Tibial artery (tissue), 4 donors: Measurements from ENCODE around the gene CDKN1A.

Source experiments
- DNase-seq, 2 donors: peaks; one replicate each; pipeline ENCODE4 v3.0.0-alpha.2; 2019
- H3K27ac ChIP-seq, 2 donors: fragments of 200-600 bp; sonication (generic) in 1 of 2; 1 replicate in 1 of 2; 2 replicates in 1 of 2; pipeline ENCODE4 v1.5.1; 2018 to 2019; ENCODE audit warnings: mild to moderate bottlenecking in 1 of 2
- H3K27me3 ChIP-seq, 2 donors: fragments of 200-600 bp; sonication (generic) in 1 of 2; one replicate each; pipeline versions ENCODE4 v1.5.1 to v1.6.0; 2016 to 2019
- H3K36me3 ChIP-seq, 3 donors: fragments of 200-600 bp; sonication (generic) in 2 of 3; one replicate each; pipeline ENCODE4 v1.5.1; 2016 to 2019; ENCODE audit warnings: mild to moderate bottlenecking in 2 of 3
- H3K4me1 ChIP-seq, 4 donors: fragments of 200-600 bp; sonication (generic) in 2 of 4; 1 replicate in 3 of 4; 2 replicates in 1 of 4; pipeline ENCODE4 v1.5.1; 2016 to 2019
- H3K4me3 ChIP-seq, 2 donors: fragments of 200-600 bp; sonication (generic) in 1 of 2; 1 replicate in 1 of 2; 2 replicates in 1 of 2; pipeline ENCODE4 v1.5.1; 2018 to 2019; ENCODE audit warnings: mild to moderate bottlenecking in 2 of 2
- H3K9me3 ChIP-seq, 3 donors: fragments of 200-600 bp; sonication (generic) in 1 of 3; one replicate each; pipeline ENCODE4 v1.5.1; 2016 to 2019
- CTCF ChIP-seq, 2 experiments: fragments of 200-600 bp in 1 of 2; fragments of 450-650 bp in 1 of 2; IDR thresholded peaks; one replicate each; pipeline ENCODE4 v1.5.1; 2017 to 2019; ENCODE audit warnings: antibody characterized with exemption in 2 of 2, mild to moderate bottlenecking in 1 of 2, moderate library complexity in 1 of 2
- intact Hi-C: fragments of 100-400 bp; cut with DNase I; formaldehyde crosslinking; loops from one replicate; pipeline ENCODE4 v1.15.0; 2023; ENCODE audit warnings: low total_unique reads

Gene CDKN1A

GRCh38 chr6:36678488-36679042 is at the start of gene CDKN1A:
TSS of gene CDKN1A (plus strand) at chr6:36678714. CDS start at chr6:36684102, 5,388 bp downstream.
- Histone ChIP-seq H3K27ac (peak within 1 kb of the TSS; percentile 99 to 100), H3K4me3 (peak within 1 kb of the TSS; percentile 95 to 99), H3K27me3 (no peaks in the 10 kb centered on the region), H3K36me3 (peaks cover 5 to 20% (median 17%) of the 10 kb centered on the region in 3 donors), H3K4me1 (peaks cover 0 to 55% (median 41%) of the 10 kb centered on the region in 4 donors), H3K9me3 (no peaks in the 10 kb centered on the region)
- DNase-seq: peak; percentile 93 to 98
- intact Hi-C loops: loop anchor here (2.0 kb wide), 1 partner anchor 50 kb away; no protein-coding TSS in a partner anchor
- TF ChIP-seq CTCF (IDR thresholded peaks at IDR 0.05): peak in 1 of 2 experiments; percentile 31

- no peak for TF ChIP-seq CTCF (IDR thresholded peaks at IDR 0.05)
- H3K4me1 ChIP-seq: peaks cover 0 to 52% (median 35%) of the 10 kb centered on the region in 4 donors
- H3K4me3 ChIP-seq: no peak overlapping the region
- DNase-seq: no peak
- peak overlapping the region; percentile 57 to 79 for H3K27ac ChIP-seq
- no peaks in the 10 kb centered on the region for H3K9me3 ChIP-seq
- intact Hi-C loops: loop anchor here (2.0 to 10.0 kb wide), 2 partner anchors 49 to 215 kb away; partner anchors contain the start of gene CDKN1A
- no peaks in the 10 kb centered on the region for H3K27me3 ChIP-seq
- H3K36me3 ChIP-seq: no peaks in the 10 kb centered on the region
These were observed 48.7 kb upstream of the CDKN1A start for GRCh38 chr6:36629784-36630183.

- Histone ChIP-seq H3K36me3 (no peaks in the 10 kb centered on the region), H3K4me3 (no peak overlapping the region), H3K4me1 (peaks cover 0 to 41% (median 27%) of the 10 kb centered on the region in 4 donors), H3K27ac (no peak overlapping the region), H3K27me3 (no peaks in the 10 kb centered on the region), H3K9me3 (no peaks in the 10 kb centered on the region)
- intact Hi-C loops: no loop called here
- TF ChIP-seq CTCF (IDR thresholded peaks at IDR 0.05): no peak
- no peak for DNase-seq
These were observed 47.0 kb upstream of the CDKN1A start for GRCh38 chr6:36631326-36632011.

GRCh38 chr6:36633370-36633769 is 45.1 kb upstream of the CDKN1A start:
- H3K9me3 ChIP-seq: no peaks in the 10 kb centered on the region
- no peaks in the 10 kb centered on the region for H3K36me3 ChIP-seq
- H3K27ac ChIP-seq: peak overlapping the region in 1 of 2 donors; percentile 60
- no peaks in the 10 kb centered on the region for H3K27me3 ChIP-seq
- no peak for TF ChIP-seq CTCF (IDR thresholded peaks at IDR 0.05)
- intact Hi-C loops: no loop called here
- no peak overlapping the region for H3K4me3 ChIP-seq
- DNase-seq: no peak
- peaks cover 0 to 28% (median 16%) of the 10 kb centered on the region in 4 donors for H3K4me1 ChIP-seq

- no peaks in the 10 kb centered on the region for H3K36me3 ChIP-seq
- intact Hi-C loops: no loop called here
- no peaks in the 10 kb centered on the region for H3K27me3 ChIP-seq
- DNase-seq: peak; percentile 44 to 85
- H3K4me3 ChIP-seq: no peak overlapping the region
- H3K9me3 ChIP-seq: no peaks in the 10 kb centered on the region
- H3K4me1 ChIP-seq: peaks cover 0 to 23% (median 13%) of the 10 kb centered on the region in 4 donors
- no peak for TF ChIP-seq CTCF (IDR thresholded peaks at IDR 0.05)
- H3K27ac ChIP-seq: peak overlapping the region in 1 of 2 donors; percentile 60
These were observed 44.6 kb upstream of the CDKN1A start for GRCh38 chr6:36633915-36634314.
